A549 (cell line): Measurements from ENCODE around the gene SV2C.

Experiments
- BHLHE40 ChIP-seq: IDR thresholded peaks from 2 replicates; pipeline ENCODE4 v1.6.1; 2012; ENCODE audit warnings: low read depth, low read length, inconsistent platforms
- HOXA7 ChIP-seq: fragments of 250-450 bp; sonication (Bioruptor Pico); IDR thresholded peaks from 2 replicates; pipeline ENCODE4 v1.5.0; 2020; ENCODE audit warnings: mild to moderate bottlenecking, moderate library complexity
- PHF8 ChIP-seq: fragments of 200-600 bp; sonication (generic); IDR thresholded peaks from 2 replicates; pipeline ENCODE4 v1.6.1; 2016; ENCODE audit warnings: low read depth, mild to moderate bottlenecking, antibody characterized with exemption, moderate library complexity, borderline replicate concordance
- POLR2A ChIP-seq: IDR thresholded peaks from 2 replicates; pipeline ENCODE4 v1.6.1; 2012; ENCODE audit warnings: mild to moderate bottlenecking, low read length
- RCOR1 ChIP-seq: fragments of 150-350 bp; IDR thresholded peaks from 2 replicates; pipeline ENCODE4 v1.6.1; 2014; ENCODE audit warnings: antibody characterized with exemption, low read length, low read depth
- ZSCAN20 ChIP-seq: fragments of 250-450 bp; sonication (Bioruptor Pico); IDR thresholded peaks from 2 replicates; pipeline ENCODE4 v1.8.0; 2022; ENCODE audit warnings: mild to moderate bottlenecking, moderate library complexity
- TF ChIP-seq, protein P1 (sequence below): fragments of >200 bp; sonication (Bioruptor Twin); formaldehyde crosslinking; IDR thresholded peaks from 3 replicates; pipeline ENCODE4 v1.5.1; 2016
- TF ChIP-seq, protein P2 (sequence below): IDR thresholded peaks from 2 replicates; pipeline ENCODE4 v1.6.1; 2012; ENCODE audit warnings: low read depth, borderline replicate concordance
- TF ChIP-seq, protein P3 (sequence below): fragments of 150-350 bp; IDR thresholded peaks from 2 replicates; pipeline ENCODE4 v1.6.1; 2014; ENCODE audit warnings: low read depth, mild to moderate bottlenecking, low read length

- TF ChIP-seq, protein P1, sequence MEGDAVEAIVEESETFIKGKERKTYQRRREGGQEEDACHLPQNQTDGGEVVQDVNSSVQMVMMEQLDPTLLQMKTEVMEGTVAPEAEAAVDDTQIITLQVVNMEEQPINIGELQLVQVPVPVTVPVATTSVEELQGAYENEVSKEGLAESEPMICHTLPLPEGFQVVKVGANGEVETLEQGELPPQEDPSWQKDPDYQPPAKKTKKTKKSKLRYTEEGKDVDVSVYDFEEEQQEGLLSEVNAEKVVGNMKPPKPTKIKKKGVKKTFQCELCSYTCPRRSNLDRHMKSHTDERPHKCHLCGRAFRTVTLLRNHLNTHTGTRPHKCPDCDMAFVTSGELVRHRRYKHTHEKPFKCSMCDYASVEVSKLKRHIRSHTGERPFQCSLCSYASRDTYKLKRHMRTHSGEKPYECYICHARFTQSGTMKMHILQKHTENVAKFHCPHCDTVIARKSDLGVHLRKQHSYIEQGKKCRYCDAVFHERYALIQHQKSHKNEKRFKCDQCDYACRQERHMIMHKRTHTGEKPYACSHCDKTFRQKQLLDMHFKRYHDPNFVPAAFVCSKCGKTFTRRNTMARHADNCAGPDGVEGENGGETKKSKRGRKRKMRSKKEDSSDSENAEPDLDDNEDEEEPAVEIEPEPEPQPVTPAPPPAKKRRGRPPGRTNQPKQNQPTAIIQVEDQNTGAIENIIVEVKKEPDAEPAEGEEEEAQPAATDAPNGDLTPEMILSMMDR, result no peak
- TF ChIP-seq PHF8, result no peak
- no peak for TF ChIP-seq POLR2A
- TF ChIP-seq, protein P2, sequence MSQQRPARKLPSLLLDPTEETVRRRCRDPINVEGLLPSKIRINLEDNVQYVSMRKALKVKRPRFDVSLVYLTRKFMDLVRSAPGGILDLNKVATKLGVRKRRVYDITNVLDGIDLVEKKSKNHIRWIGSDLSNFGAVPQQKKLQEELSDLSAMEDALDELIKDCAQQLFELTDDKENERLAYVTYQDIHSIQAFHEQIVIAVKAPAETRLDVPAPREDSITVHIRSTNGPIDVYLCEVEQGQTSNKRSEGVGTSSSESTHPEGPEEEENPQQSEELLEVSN, result no peak
- no peak for TF ChIP-seq RCOR1
- TF ChIP-seq, protein P3, sequence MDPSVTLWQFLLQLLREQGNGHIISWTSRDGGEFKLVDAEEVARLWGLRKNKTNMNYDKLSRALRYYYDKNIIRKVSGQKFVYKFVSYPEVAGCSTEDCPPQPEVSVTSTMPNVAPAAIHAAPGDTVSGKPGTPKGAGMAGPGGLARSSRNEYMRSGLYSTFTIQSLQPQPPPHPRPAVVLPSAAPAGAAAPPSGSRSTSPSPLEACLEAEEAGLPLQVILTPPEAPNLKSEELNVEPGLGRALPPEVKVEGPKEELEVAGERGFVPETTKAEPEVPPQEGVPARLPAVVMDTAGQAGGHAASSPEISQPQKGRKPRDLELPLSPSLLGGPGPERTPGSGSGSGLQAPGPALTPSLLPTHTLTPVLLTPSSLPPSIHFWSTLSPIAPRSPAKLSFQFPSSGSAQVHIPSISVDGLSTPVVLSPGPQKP, result no peak
- no peak for TF ChIP-seq HOXA7 (CRISPR knock-in tag)
- no peak for TF ChIP-seq ZSCAN20
- no peak for TF ChIP-seq BHLHE40
These were observed 42.4 kb upstream of the SV2C start for GRCh38 chr5:76040806-76041205.
